Ascending aorta (tissue), 2 donors: ENCODE measurements around the gene GARIN5B. TPM values are rescaled to one million over a fixed set of nuclear protein-coding genes. Genes with fewer than 3 reads are reported as not detected.

ENCODE experiments used
- DNase-seq, 2 donors: peaks; one replicate each; pipeline ENCODE4 v3.0.0-alpha.2; 2019; ENCODE audit warnings: low spot score in 2 of 2
- H3K27ac ChIP-seq, 2 donors: fragments of 200-600 bp; sonication (generic); one replicate each; pipeline ENCODE4 v1.5.1; 2016 to 2017; ENCODE audit warnings: mild to moderate bottlenecking in 1 of 2
- H3K27me3 ChIP-seq: fragments of 200-600 bp; sonication (generic); one replicate; pipeline ENCODE4 v1.5.1; 2017
- H3K36me3 ChIP-seq, 2 donors: fragments of 200-600 bp; sonication (generic); one replicate each; pipeline ENCODE4 v1.5.1; 2016
- H3K4me1 ChIP-seq, 2 donors: fragments of 200-600 bp; sonication (generic); one replicate each; pipeline ENCODE4 v1.5.1; 2016 to 2017; ENCODE audit warnings: mild to moderate bottlenecking in 1 of 2
- H3K4me3 ChIP-seq, 2 donors: fragments of 200-600 bp; sonication (generic); one replicate each; pipeline ENCODE4 v1.5.1; 2016 to 2017; ENCODE audit warnings: mild to moderate bottlenecking in 1 of 2
- H3K9me3 ChIP-seq, 2 donors: fragments of 200-600 bp; sonication (generic); one replicate each; pipeline ENCODE4 v1.5.1; 2016
- intact Hi-C: fragments of 100-400 bp; cut with DNase I; formaldehyde crosslinking; loops from one replicate; pipeline ENCODE4 v1.15.1; 2023
- total RNA-seq: library from RNA; depleted of rRNA; stranded (reverse); fragments of >200 nt; gene quantifications from one replicate; pipeline ENCODE4 v1.1.0, GENCODE V29; 2016
- TF ChIP-seq, protein P1 (sequence below), 3 experiments: fragments of 200-600 bp in 2 of 3; fragments of 450-650 bp in 1 of 3; sonication (generic) in 2 of 3; IDR thresholded peaks; one replicate each; pipeline ENCODE4 v1.5.1; 2016 to 2019; ENCODE audit warnings: antibody characterized with exemption in 3 of 3, mild to moderate bottlenecking in 1 of 3, moderate library complexity in 1 of 3

GARIN5B gene
- total RNA-seq, 1 donor from 2014 or later: not detected

DNA sequence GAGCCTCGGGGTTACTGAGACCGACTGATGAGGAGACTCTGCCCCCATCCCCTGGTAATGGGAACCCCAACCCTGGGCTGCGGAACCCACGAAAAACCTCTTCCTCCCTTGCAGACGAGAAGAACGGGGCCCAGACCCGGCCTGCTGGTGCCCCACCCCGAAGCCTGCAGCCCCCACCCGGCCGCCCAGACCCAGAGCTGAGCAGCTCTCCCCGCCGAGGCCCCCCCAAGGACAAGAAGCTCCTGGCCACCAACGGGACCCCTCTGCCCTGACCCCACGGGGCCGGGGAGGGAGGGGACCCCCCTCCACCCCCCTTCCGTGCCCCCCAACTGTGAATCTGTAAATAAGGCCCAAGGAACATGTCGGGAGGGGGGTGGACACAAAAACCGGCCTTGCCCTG lies 51.3 kb downstream of the GARIN5B start:
- intact Hi-C loops: no loop called here
- TF ChIP-seq, protein P1, sequence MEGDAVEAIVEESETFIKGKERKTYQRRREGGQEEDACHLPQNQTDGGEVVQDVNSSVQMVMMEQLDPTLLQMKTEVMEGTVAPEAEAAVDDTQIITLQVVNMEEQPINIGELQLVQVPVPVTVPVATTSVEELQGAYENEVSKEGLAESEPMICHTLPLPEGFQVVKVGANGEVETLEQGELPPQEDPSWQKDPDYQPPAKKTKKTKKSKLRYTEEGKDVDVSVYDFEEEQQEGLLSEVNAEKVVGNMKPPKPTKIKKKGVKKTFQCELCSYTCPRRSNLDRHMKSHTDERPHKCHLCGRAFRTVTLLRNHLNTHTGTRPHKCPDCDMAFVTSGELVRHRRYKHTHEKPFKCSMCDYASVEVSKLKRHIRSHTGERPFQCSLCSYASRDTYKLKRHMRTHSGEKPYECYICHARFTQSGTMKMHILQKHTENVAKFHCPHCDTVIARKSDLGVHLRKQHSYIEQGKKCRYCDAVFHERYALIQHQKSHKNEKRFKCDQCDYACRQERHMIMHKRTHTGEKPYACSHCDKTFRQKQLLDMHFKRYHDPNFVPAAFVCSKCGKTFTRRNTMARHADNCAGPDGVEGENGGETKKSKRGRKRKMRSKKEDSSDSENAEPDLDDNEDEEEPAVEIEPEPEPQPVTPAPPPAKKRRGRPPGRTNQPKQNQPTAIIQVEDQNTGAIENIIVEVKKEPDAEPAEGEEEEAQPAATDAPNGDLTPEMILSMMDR (IDR thresholded peaks at IDR 0.05): no peak

GRCh38 chr19:55311397-55311796 lies 51.7 kb downstream of the GARIN5B start:
- Histone ChIP-seq H3K4me3 (no peak overlapping the region), H3K9me3 (no peaks in the 10 kb centered on the region), H3K27ac (no peak overlapping the region), H3K27me3 (no peaks in the 10 kb centered on the region), H3K4me1 (no peaks in the 10 kb centered on the region), H3K36me3 (peaks cover 19 to 24% of the 10 kb centered on the region in 2 donors)
- intact Hi-C loops: no loop called here
- TF ChIP-seq, protein P1 (IDR thresholded peaks at IDR 0.05): no peak
- no peak for DNase-seq

More for the DNA sequence above, 51.3 kb downstream of the GARIN5B start:
- no peak for DNase-seq
- Histone ChIP-seq H3K27me3 (no peaks in the 10 kb centered on the region), H3K4me3 (no peak overlapping the region), H3K4me1 (no peaks in the 10 kb centered on the region), H3K36me3 (peaks cover 15 to 20% of the 10 kb centered on the region in 2 donors), H3K9me3 (no peaks in the 10 kb centered on the region), H3K27ac (no peak overlapping the region)

DNA sequence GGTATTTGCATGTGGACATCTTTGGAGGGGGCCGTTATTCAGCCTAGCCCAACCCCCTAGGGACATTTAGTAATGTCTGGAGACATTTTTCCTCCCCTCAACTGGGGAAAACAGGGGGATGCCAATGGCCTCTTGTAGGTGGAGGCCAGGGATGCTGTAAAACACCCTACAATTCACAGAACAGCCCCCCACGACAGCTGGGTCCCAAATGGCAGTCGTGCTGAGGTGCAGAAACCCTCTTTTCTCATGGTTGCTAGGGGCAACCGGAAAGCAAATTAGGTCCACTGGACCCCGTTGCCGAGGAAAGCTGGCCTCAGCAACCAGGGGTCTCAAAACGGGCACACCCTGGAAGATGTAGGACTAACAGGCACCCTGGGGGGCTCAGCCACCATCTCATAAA lies 52.6 kb downstream of the GARIN5B start:
- Histone ChIP-seq H3K36me3 (peaks cover 21 to 28% of the 10 kb centered on the region in 2 donors), H3K9me3 (no peaks in the 10 kb centered on the region), H3K27ac (no peak overlapping the region), H3K27me3 (no peaks in the 10 kb centered on the region), H3K4me3 (no peak overlapping the region), H3K4me1 (no peaks in the 10 kb centered on the region)
- intact Hi-C loops: no loop called here
- TF ChIP-seq, protein P1 (IDR thresholded peaks at IDR 0.05): no peak
- DNase-seq: no peak

DNA sequence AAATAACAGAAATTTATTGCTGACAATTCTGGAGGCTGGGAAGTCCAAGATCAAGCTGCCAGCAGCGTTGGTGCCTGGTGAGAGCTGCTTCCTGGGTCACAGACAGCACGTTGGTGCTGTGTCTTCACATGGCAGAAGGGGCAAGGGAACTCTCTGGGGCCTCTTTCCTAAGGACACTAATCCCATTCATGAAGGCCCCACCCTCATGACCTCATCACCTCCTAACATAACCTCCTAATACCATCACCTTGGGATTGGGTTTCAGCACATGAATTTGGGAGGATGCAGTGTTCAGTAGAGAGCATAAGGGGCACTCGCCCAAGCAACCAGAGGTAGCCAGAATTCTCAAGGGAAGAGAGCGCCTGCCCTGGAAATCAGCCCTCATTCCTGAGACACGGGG lies 53.6 kb downstream of the GARIN5B start:
- H3K36me3 ChIP-seq: peaks cover 21 to 36% of the 10 kb centered on the region in 2 donors
- no peaks in the 10 kb centered on the region for H3K27me3 ChIP-seq
- DNase-seq: no peak
- H3K27ac ChIP-seq: no peak overlapping the region
- intact Hi-C loops: no loop called here
- H3K4me1 ChIP-seq: no peaks in the 10 kb centered on the region
- TF ChIP-seq, protein P1 (IDR thresholded peaks at IDR 0.05): no peak
- H3K4me3 ChIP-seq: no peak overlapping the region
- no peaks in the 10 kb centered on the region for H3K9me3 ChIP-seq

GRCh38 chr19:55308281-55308680 lies 54.8 kb downstream of the GARIN5B start:
- DNase-seq: no peak
- TF ChIP-seq, protein P1 (IDR thresholded peaks at IDR 0.05): no peak
- intact Hi-C loops: no loop called here
- Histone ChIP-seq H3K9me3 (no peaks in the 10 kb centered on the region), H3K27ac (no peak overlapping the region), H3K36me3 (peaks cover 21 to 36% of the 10 kb centered on the region in 2 donors), H3K4me1 (no peaks in the 10 kb centered on the region), H3K4me3 (no peak overlapping the region), H3K27me3 (no peaks in the 10 kb centered on the region)

- DNase-seq: no peak
- peaks cover 24 to 36% of the 10 kb centered on the region in 2 donors for H3K36me3 ChIP-seq
- H3K27ac ChIP-seq: no peak overlapping the region
- intact Hi-C loops: no loop called here
- peaks cover 0 to 4% of the 10 kb centered on the region in 2 donors for H3K4me1 ChIP-seq
- H3K4me3 ChIP-seq: no peak overlapping the region
- H3K27me3 ChIP-seq: no peaks in the 10 kb centered on the region
- H3K9me3 ChIP-seq: no peaks in the 10 kb centered on the region
- TF ChIP-seq, protein P1 (IDR thresholded peaks at IDR 0.05): no peak
Observed at GRCh38 chr19:55306712-55307111, 56.3 kb downstream of the GARIN5B start.
